SK-N-SH (cell line): Measurements from ENCODE around the gene CDKAL1. TPM values are rescaled to one million over a fixed set of nuclear protein-coding genes. Genes with fewer than 3 reads are reported as not detected.
A peak's percentile ranks its signal among the peaks of the same experiment; 100 is the strongest.

Experiments used
- CTCF ChIA-PET: fragments of 300-600, 350-600 bp; formaldehyde crosslinking; extraction: SDS; loops from one replicate; lab custom pipeline; 2021; lab: Yijun Ruan, JAX
- POLR2A ChIA-PET: fragments of 350-600 bp; sonication (Branson Sonifier 250); formaldehyde crosslinking; extraction: SDS; loops from one replicate; lab custom pipeline; 2020; ENCODE audit warnings: antibody characterized with exemption, inconsistent platforms; lab: Yijun Ruan, JAX
- DNase-seq: peaks from one replicate; pipeline ENCODE4 v3.0.0; 2012
- H2AFZ ChIP-seq: fragments of 200-600 bp; sonication (generic); 2 replicates; pipeline ENCODE4 v1.8.1; 2016; ENCODE audit warnings: antibody characterized with exemption, mild to moderate bottlenecking, low read depth
- H3F3A ChIP-seq: fragments of 200-600 bp; sonication (generic); replicated peaks from 2 replicates; pipeline ENCODE3; 2016; ENCODE audit warnings: antibody characterized with exemption, mild to moderate bottlenecking; ENCODE audit not compliant: insufficient read depth
- H3K27ac ChIP-seq, 2 experiments: fragments of 200-500 bp in 1 of 2; fragments of 200-600 bp in 1 of 2; sonication (Bioruptor generic) in 1 of 2; sonication (generic), shearing (Covaris generic) in 1 of 2; 2 replicates each; pipeline versions ENCODE4 v1.5.1 to v1.6.1; 2014 to 2016; ENCODE audit warnings: low read depth in 2 of 2, inconsistent platforms in 1 of 2, low read length in 1 of 2, mild to moderate bottlenecking in 1 of 2, mixed read lengths in 1 of 2
- H3K27me3 ChIP-seq: fragments of 200-600 bp; sonication (generic), shearing (Covaris generic); 2 replicates; pipeline ENCODE4 v1.6.1; 2016; ENCODE audit warnings: mixed run types; ENCODE audit not compliant: insufficient read depth
- H3K36me3 ChIP-seq, 2 experiments: fragments of 200-500 bp in 1 of 2; fragments of 200-600 bp in 1 of 2; sonication (Bioruptor generic) in 1 of 2; sonication (generic) in 1 of 2; replicated peaks in 1 of 2; 2 replicates each; pipeline versions ENCODE3 to v1.5.1; 2014 to 2016; ENCODE audit warnings: low read length in 1 of 2, mild to moderate bottlenecking in 1 of 2; ENCODE audit not compliant: insufficient read depth in 2 of 2, control insufficient read depth in 1 of 2
- H3K4me1 ChIP-seq, 2 experiments: fragments of 200-500 bp in 1 of 2; fragments of 200-600 bp in 1 of 2; sonication (Bioruptor generic) in 1 of 2; sonication (generic), shearing (Covaris generic) in 1 of 2; 2 replicates each; pipeline versions ENCODE4 v1.5.1 to v1.6.1; 2014 to 2016; ENCODE audit warnings: low read depth in 1 of 2, low read length in 1 of 2, mixed run types in 1 of 2; ENCODE audit not compliant: insufficient read depth in 2 of 2, control insufficient read depth in 1 of 2
- H3K4me2 ChIP-seq: fragments of 200-600 bp; sonication (generic), shearing (Covaris generic); 2 replicates; pipeline ENCODE4 v1.6.1; 2017; ENCODE audit warnings: mixed run types
- H3K4me3 ChIP-seq, 2 experiments: fragments of 200-500 bp in 1 of 2; fragments of 200-600 bp in 1 of 2; sonication (Bioruptor generic) in 1 of 2; sonication (generic), shearing (Covaris generic) in 1 of 2; 2 replicates each; pipeline versions ENCODE4 v1.5.1 to v1.8.1; 2014 to 2016; ENCODE audit warnings: low read depth in 2 of 2, inconsistent platforms in 1 of 2, low read length in 1 of 2, mild to moderate bottlenecking in 1 of 2, mixed read lengths in 1 of 2, moderate library complexity in 1 of 2
- H3K79me2 ChIP-seq: fragments of 200-600 bp; sonication (generic); 2 replicates; pipeline ENCODE4 v1.8.1; 2017; ENCODE audit warnings: mild to moderate bottlenecking; ENCODE audit not compliant: insufficient read depth
- H3K9ac ChIP-seq: fragments of 200-600 bp; sonication (generic); 2 replicates; pipeline ENCODE4 v1.6.1; 2017; ENCODE audit warnings: mixed run types
- H3K9me2 ChIP-seq: fragments of 200-600 bp; sonication (generic); 2 replicates; pipeline ENCODE4 v1.6.1; 2017; ENCODE audit warnings: mixed run types
- H3K9me3 ChIP-seq: fragments of 200-600 bp; sonication (generic); 2 replicates; pipeline ENCODE4 v1.6.1; 2017; ENCODE audit warnings: mixed run types, mild to moderate bottlenecking, moderate library complexity
- H4K20me1 ChIP-seq: fragments of 200-600 bp; sonication (generic); 2 replicates; pipeline ENCODE4 v1.6.1; 2017; ENCODE audit warnings: mild to moderate bottlenecking, mixed run types; ENCODE audit not compliant: insufficient read depth
- CHD2 ChIP-seq: fragments of 150-350 bp; IDR thresholded peaks from 2 replicates; pipeline ENCODE4 v1.6.1; 2018; ENCODE audit warnings: low read length; ENCODE audit not compliant: partially characterized antibody
- CTCF ChIP-seq: fragments of 200-600 bp; sonication (generic); IDR thresholded peaks from 2 replicates; pipeline ENCODE4 v1.6.1; 2017; ENCODE audit warnings: antibody characterized with exemption, mild to moderate bottlenecking, moderate library complexity
- EP300 ChIP-seq, 2 experiments: IDR thresholded peaks; 2 replicates each; pipeline versions ENCODE4 v1.4.0 to v1.6.1; 2012; ENCODE audit warnings: borderline replicate concordance in 1 of 2, low read depth in 1 of 2, low read length in 1 of 2
- EZH2phosphoT487 ChIP-seq: fragments of 200-600 bp; sonication (generic); IDR thresholded peaks from 2 replicates; pipeline ENCODE4 v1.6.1; 2017; ENCODE audit warnings: low read depth, mixed run types, mild to moderate bottlenecking, antibody characterized with exemption, moderate library complexity, borderline replicate concordance
- FOSL2 ChIP-seq: IDR thresholded peaks from 2 replicates; pipeline ENCODE4 v1.4.0; 2012; ENCODE audit warnings: low read depth, mild to moderate bottlenecking, moderate library complexity, borderline replicate concordance
- FOXJ3 ChIP-seq: sonication (generic); formaldehyde crosslinking; IDR thresholded peaks from 2 replicates; pipeline ENCODE4 v1.5.1; 2020; ENCODE audit warnings: mild to moderate bottlenecking, missing genetic modification reagents
- FOXM1 ChIP-seq: IDR thresholded peaks from 2 replicates; pipeline ENCODE4 v1.4.0; 2012; ENCODE audit warnings: low read depth, mild to moderate bottlenecking
- GABPA ChIP-seq: IDR thresholded peaks from 2 replicates; pipeline ENCODE4 v1.4.0; 2012; ENCODE audit warnings: low read depth, mild to moderate bottlenecking
- GATA2 ChIP-seq: sonication (generic); formaldehyde crosslinking; IDR thresholded peaks from 2 replicates; pipeline ENCODE4 v1.5.0; 2020; ENCODE audit warnings: mild to moderate bottlenecking, missing genetic modification reagents
- IRF3 ChIP-seq: fragments of 150-350 bp; IDR thresholded peaks from 2 replicates; pipeline ENCODE4 v1.6.1; 2016; ENCODE audit warnings: mild to moderate bottlenecking, low read depth, low read length
- JUND ChIP-seq: IDR thresholded peaks from 2 replicates; pipeline ENCODE4 v1.4.0; 2012
- MAX ChIP-seq: IDR thresholded peaks from 2 replicates; pipeline ENCODE4 v1.4.0; 2012; ENCODE audit warnings: low read depth
- MEF2A ChIP-seq: IDR thresholded peaks from 2 replicates; pipeline ENCODE4 v1.4.0; 2012; ENCODE audit warnings: low read depth, borderline replicate concordance
- MXI1 ChIP-seq: IDR thresholded peaks from 2 replicates; pipeline ENCODE4 v1.6.1; 2012; ENCODE audit warnings: mild to moderate bottlenecking, low read depth, low read length, improper control_type of control experiment
- NFIC ChIP-seq: IDR thresholded peaks from 2 replicates; pipeline ENCODE4 v1.4.0; 2012; ENCODE audit warnings: borderline replicate concordance
- NRF1 ChIP-seq: IDR thresholded peaks from 2 replicates; pipeline ENCODE4 v1.6.1; 2012; ENCODE audit warnings: low read depth, mild to moderate bottlenecking, low read length
- PBX3 ChIP-seq: IDR thresholded peaks from 2 replicates; pipeline ENCODE4; 2012
- POLR2AphosphoS5 ChIP-seq: IDR thresholded peaks from 2 replicates; pipeline ENCODE4 v1.6.1; 2012; ENCODE audit warnings: low read depth, low read length
- TAF1 ChIP-seq: IDR thresholded peaks from 2 replicates; pipeline ENCODE4 v1.6.1; 2012; ENCODE audit warnings: low read depth, mild to moderate bottlenecking, low read length, moderate library complexity, borderline replicate concordance
- TCF12 ChIP-seq: IDR thresholded peaks from 2 replicates; pipeline ENCODE4 v1.4.0; 2012
- USF1 ChIP-seq: IDR thresholded peaks from 2 replicates; pipeline ENCODE4 v1.4.0; 2012; ENCODE audit warnings: low read depth, borderline replicate concordance
- USF2 ChIP-seq: fragments of 150-350 bp; IDR thresholded peaks from 2 replicates; pipeline ENCODE4 v1.6.1; 2017; ENCODE audit warnings: antibody characterized with exemption, low read length, low read depth, borderline replicate concordance
- WGBS: methylation state at CpG from one replicate; pipeline ENCODE4 v1.1.6; 2017; ENCODE audit warnings: low lambda C conversion rate; 5-methylcytosine and 5-hydroxymethylcytosine counted together
- polyA plus RNA-seq, 3 experiments: library from polyadenylated mRNA; depleted of rRNA; stranded (reverse); fragments of >200 nt; gene quantifications; 2 replicates each; pipeline ENCODE4 v1.2.3, GENCODE V29; 2012

CDKAL1 gene
- polyA plus RNA-seq, 1 of the 3 experiments (the other 2 are of a cell fraction): 2.6 TPM

GRCh38 chr6:20569000-20569610, 34.8 kb downstream of the CDKAL1 start:
- Histone ChIP-seq H3K4me1 (peaks cover 17 to 25% of the 10 kb centered on the region in 2 experiments; a peak in 3 of 4 replicates), H3K27ac (no peak overlapping the region), H3K4me2 (no peak overlapping the region), H3K9ac (no peak overlapping the region), H3K9me3 (no peaks in the 10 kb centered on the region), H3K79me2 (no peaks in the 10 kb centered on the region)
- POLR2A ChIA-PET: no interaction called here
- TF ChIP-seq MXI1 (no peak), CHD2 (no peak), NRF1 (no peak), MEF2A (no peak), FOXM1 (no peak), CTCF (no peak), FOXJ3 (no peak), POLR2AphosphoS5 (no peak), JUND (peak; percentile 44), PBX3 (peak; percentile 58), TCF12 (peak; percentile 80), EZH2phosphoT487 (no peak), MAX (no peak), USF1 (no peak), FOSL2 (peak; percentile 53; the same call in 1 of the 2 replicates)
- TF ChIP-seq, all 33 proteins: peak for 4
- no peaks in the 10 kb centered on the region for H3K27me3 ChIP-seq
- no peaks in the 10 kb centered on the region for H4K20me1 ChIP-seq
- H3K9me2 ChIP-seq: no peaks in the 10 kb centered on the region
- no peaks in the 10 kb centered on the region for H3K36me3 ChIP-seq
- 46% methylated on average over 3 of the region's 3 CpGs for WGBS
- CTCF ChIA-PET: no interaction called here
- H2AFZ ChIP-seq: no peak overlapping the region
- no peaks in the 10 kb centered on the region for H3F3A ChIP-seq
- no peak for DNase-seq
- no peak overlapping the region for H3K4me3 ChIP-seq

- H3K27ac ChIP-seq: peak overlapping the region in 1 of 2 experiments; percentile 99; a peak in 2 of 4 replicates
- H3K9me3 ChIP-seq: no peaks in the 10 kb centered on the region
- ChIA-PET POLR2A (no interaction called here), CTCF (interaction anchor here (1.0 to 1.9 kb wide), 3 partner anchors 11 to 1018 kb away, joined by 3 to 6 read pairs (median 4); no protein-coding TSS in a partner anchor)
- H3F3A ChIP-seq: no peaks in the 10 kb centered on the region
- no peaks in the 10 kb centered on the region for H4K20me1 ChIP-seq
- no peak overlapping the region for H3K4me2 ChIP-seq
- H3K36me3 ChIP-seq: no peaks in the 10 kb centered on the region
- no peak for DNase-seq
- H2AFZ ChIP-seq: no peak overlapping the region
- peaks cover 12 to 32% of the 10 kb centered on the region in 2 experiments; a peak in 3 of 4 replicates for H3K4me1 ChIP-seq
- no peaks in the 10 kb centered on the region for H3K9me2 ChIP-seq
- no peaks in the 10 kb centered on the region for H3K79me2 ChIP-seq
- H3K4me3 ChIP-seq: no peak overlapping the region
- H3K27me3 ChIP-seq: no peaks in the 10 kb centered on the region
- H3K9ac ChIP-seq: no peak overlapping the region
- TF ChIP-seq TAF1 (no peak), NRF1 (no peak), EP300 (IDR thresholded peaks at IDR 0.05; ENCODE audit: borderline replicate concordance in 1 of 2, low read depth in 1 of 2, low read length in 1 of 2) (no peak), USF2 (no peak), FOSL2 (no peak), GABPA (no peak), POLR2AphosphoS5 (no peak), MEF2A (no peak), NFIC (no peak), CHD2 (no peak), MAX (no peak), IRF3 (no peak), GATA2 (CRISPR knock-in tag) (no peak), MXI1 (no peak)
These were observed 37.0 kb downstream of the CDKAL1 start for GRCh38 chr6:20571261-20571660.
